HepG2 (cell line): Measurements from ENCODE around the gene MARCHF9. TPM values are rescaled to one million over a fixed set of nuclear protein-coding genes. Genes with fewer than 3 reads are reported as not detected.

ENCODE experiments used
- EED ChIP-seq: sonication (generic); formaldehyde crosslinking; IDR thresholded peaks from 2 replicates; pipeline ENCODE4 v1.5.0; 2020; ENCODE audit warnings: mild to moderate bottlenecking, missing genetic modification reagents
- ELK4 ChIP-seq: sonication (generic); formaldehyde crosslinking; IDR thresholded peaks from 2 replicates; pipeline ENCODE4 v1.9.0; 2021; ENCODE audit warnings: missing genetic modification reagents, borderline replicate concordance
- HCFC1 ChIP-seq: fragments of 150-350 bp; IDR thresholded peaks from 2 replicates; pipeline ENCODE4 v1.6.1; 2014; ENCODE audit warnings: low read depth, low read length
- IKZF1 ChIP-seq: fragments of 450-650 bp; IDR thresholded peaks from 2 replicates; pipeline ENCODE4 v1.7.1; 2016
- KDM2A ChIP-seq: sonication (generic); formaldehyde crosslinking; IDR thresholded peaks from 2 replicates; pipeline ENCODE4 v1.4.0; 2020; ENCODE audit warnings: low read depth, missing genetic modification reagents, borderline replicate concordance
- TEAD2 ChIP-seq: sonication (generic); formaldehyde crosslinking; IDR thresholded peaks from 2 replicates; pipeline ENCODE4 v1.9.0; 2021; ENCODE audit warnings: missing genetic modification reagents
- U2AF2 ChIP-seq: fragments of 200-400 bp; formaldehyde crosslinking; IDR thresholded peaks from 2 replicates; pipeline ENCODE4 v1.6.1; 2017; ENCODE audit warnings: low read depth, mild to moderate bottlenecking, low read length
- ZNF142 ChIP-seq: sonication (generic); formaldehyde crosslinking; IDR thresholded peaks from 2 replicates; pipeline ENCODE4 v1.4.0; 2020; ENCODE audit warnings: missing genetic modification reagents
- polyA plus RNA-seq, 8 experiments: library from polyadenylated mRNA; depleted of rRNA in 3 of 8; stranded (reverse) in 7 of 8; unstranded in 1 of 8; fragments of >200 nt; fragmentation: Illumina TruSeq in 4 of 8; extraction: Trizol in 4 of 8; gene quantifications; 2 replicates each; pipeline versions ENCODE4 v1.2.1 to v1.2.3, GENCODE V29; 2011 to 2016; ENCODE audit warnings: low read depth in 4 of 8, missing spikeins in 1 of 8, mixed read lengths in 1 of 8; ENCODE audit not compliant: insufficient read depth in 1 of 8
- total RNA-seq, 5 experiments: library from RNA; depleted of rRNA; stranded (reverse); fragments of >200 nt; fragmentation: Illumina TruSeq; extraction: Trizol; gene quantifications; 2 replicates each; pipeline ENCODE4 v1.2.3, GENCODE V29; 2016; ENCODE audit warnings: low read depth in 1 of 5
- TF ChIP-seq, protein P1 (sequence below): sonication (generic); formaldehyde crosslinking; IDR thresholded peaks from 2 replicates; pipeline ENCODE4 v1.4.0; 2020; ENCODE audit warnings: missing genetic modification reagents, borderline replicate concordance
- TF ChIP-seq, protein P2 (sequence below): sonication (generic); formaldehyde crosslinking; IDR thresholded peaks from 2 replicates; pipeline ENCODE4 v1.5.0; 2020; ENCODE audit warnings: mild to moderate bottlenecking, missing genetic modification reagents, borderline replicate concordance

The MARCHF9 gene
- total and polyA plus RNA-seq, 2 of the 13 experiments (the other 11 are each of a cell fraction or from before 2014, with no cell fraction given) = 5.7 to 9.6 TPM

- TF ChIP-seq, protein P1, sequence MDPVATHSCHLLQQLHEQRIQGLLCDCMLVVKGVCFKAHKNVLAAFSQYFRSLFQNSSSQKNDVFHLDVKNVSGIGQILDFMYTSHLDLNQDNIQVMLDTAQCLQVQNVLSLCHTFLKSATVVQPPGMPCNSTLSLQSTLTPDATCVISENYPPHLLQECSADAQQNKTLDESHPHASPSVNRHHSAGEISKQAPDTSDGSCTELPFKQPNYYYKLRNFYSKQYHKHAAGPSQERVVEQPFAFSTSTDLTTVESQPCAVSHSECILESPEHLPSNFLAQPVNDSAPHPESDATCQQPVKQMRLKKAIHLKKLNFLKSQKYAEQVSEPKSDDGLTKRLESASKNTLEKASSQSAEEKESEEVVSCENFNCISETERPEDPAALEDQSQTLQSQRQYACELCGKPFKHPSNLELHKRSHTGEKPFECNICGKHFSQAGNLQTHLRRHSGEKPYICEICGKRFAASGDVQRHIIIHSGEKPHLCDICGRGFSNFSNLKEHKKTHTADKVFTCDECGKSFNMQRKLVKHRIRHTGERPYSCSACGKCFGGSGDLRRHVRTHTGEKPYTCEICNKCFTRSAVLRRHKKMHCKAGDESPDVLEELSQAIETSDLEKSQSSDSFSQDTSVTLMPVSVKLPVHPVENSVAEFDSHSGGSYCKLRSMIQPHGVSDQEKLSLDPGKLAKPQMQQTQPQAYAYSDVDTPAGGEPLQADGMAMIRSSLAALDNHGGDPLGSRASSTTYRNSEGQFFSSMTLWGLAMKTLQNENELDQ = no peak
- TF ChIP-seq U2AF2 (no peak), EED (no peak), TEAD2 (CRISPR knock-in tag) (no peak), ELK4 (CRISPR knock-in tag) (no peak), ZNF142 (0 out of 2 replicates have a peak, but pooled peaks have one; percentile 32), HCFC1 (no peak), IKZF1 (no peak), KDM2A (CRISPR knock-in tag) (no peak; the same call in 1 of the 2 replicates)
- TF ChIP-seq, protein P2, sequence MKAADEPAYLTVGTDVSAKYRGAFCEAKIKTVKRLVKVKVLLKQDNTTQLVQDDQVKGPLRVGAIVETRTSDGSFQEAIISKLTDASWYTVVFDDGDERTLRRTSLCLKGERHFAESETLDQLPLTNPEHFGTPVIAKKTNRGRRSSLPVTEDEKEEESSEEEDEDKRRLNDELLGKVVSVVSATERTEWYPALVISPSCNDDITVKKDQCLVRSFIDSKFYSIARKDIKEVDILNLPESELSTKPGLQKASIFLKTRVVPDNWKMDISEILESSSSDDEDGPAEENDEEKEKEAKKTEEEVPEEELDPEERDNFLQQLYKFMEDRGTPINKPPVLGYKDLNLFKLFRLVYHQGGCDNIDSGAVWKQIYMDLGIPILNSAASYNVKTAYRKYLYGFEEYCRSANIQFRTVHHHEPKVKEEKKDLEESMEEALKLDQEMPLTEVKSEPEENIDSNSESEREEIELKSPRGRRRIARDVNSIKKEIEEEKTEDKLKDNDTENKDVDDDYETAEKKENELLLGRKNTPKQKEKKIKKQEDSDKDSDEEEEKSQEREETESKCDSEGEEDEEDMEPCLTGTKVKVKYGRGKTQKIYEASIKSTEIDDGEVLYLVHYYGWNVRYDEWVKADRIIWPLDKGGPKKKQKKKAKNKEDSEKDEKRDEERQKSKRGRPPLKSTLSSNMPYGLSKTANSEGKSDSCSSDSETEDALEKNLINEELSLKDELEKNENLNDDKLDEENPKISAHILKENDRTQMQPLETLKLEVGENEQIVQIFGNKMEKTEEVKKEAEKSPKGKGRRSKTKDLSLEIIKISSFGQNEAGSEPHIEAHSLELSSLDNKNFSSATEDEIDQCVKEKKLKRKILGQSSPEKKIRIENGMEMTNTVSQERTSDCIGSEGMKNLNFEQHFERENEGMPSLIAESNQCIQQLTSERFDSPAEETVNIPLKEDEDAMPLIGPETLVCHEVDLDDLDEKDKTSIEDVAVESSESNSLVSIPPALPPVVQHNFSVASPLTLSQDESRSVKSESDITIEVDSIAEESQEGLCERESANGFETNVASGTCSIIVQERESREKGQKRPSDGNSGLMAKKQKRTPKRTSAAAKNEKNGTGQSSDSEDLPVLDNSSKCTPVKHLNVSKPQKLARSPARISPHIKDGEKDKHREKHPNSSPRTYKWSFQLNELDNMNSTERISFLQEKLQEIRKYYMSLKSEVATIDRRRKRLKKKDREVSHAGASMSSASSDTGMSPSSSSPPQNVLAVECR = no peak
Observed at GRCh38 chr12:57744194-57744776, 10.6 kb upstream of the MARCHF9 start (continued).
